ENCODE measurements around the gene KLHL30.

DNA sequence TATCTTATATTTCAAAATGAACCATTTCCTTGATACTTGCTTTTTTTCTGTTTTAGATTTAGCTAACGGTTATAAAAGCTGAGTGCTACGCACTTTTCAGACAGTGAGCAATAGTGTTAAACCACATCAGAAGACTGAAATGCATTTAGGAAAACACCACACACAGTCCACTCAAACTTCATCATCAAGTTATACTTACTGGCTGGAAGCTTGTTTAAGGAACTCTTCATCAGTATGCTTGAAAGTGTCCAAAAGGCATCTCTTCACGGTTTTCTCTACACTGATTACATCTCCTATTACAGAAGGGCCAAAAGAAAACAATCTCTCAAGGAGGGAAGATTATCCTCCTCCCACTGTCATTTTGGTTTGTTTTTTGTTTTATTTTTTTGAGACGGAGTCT lies 45.4 kb downstream of the KLHL30 start:
- TF ChIP-seq, protein P1, sequence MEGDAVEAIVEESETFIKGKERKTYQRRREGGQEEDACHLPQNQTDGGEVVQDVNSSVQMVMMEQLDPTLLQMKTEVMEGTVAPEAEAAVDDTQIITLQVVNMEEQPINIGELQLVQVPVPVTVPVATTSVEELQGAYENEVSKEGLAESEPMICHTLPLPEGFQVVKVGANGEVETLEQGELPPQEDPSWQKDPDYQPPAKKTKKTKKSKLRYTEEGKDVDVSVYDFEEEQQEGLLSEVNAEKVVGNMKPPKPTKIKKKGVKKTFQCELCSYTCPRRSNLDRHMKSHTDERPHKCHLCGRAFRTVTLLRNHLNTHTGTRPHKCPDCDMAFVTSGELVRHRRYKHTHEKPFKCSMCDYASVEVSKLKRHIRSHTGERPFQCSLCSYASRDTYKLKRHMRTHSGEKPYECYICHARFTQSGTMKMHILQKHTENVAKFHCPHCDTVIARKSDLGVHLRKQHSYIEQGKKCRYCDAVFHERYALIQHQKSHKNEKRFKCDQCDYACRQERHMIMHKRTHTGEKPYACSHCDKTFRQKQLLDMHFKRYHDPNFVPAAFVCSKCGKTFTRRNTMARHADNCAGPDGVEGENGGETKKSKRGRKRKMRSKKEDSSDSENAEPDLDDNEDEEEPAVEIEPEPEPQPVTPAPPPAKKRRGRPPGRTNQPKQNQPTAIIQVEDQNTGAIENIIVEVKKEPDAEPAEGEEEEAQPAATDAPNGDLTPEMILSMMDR (IDR thresholded peaks at IDR 0.05): no peak
- no peak for TF ChIP-seq POLR2A (IDR thresholded peaks at IDR 0.05)
